ENCODE measurements around the gene FER1L5.
"Not testable (repeated sequence)": the region's sequence is repeated elsewhere in the genome, so short reads cannot be mapped to it uniquely, and the experiment has no call there.

Gene FER1L5

GRCh38 chr2:96663829-96664228, 21.3 kb downstream of the FER1L5 start:
- TF ChIP-seq CTCF (IDR thresholded peaks at IDR 0.05; ENCODE audit: low read length) (no peak), EZH2 (optimal IDR thresholded peaks at IDR 0.05; ENCODE audit: low read depth, low read length) (no peak), EZH2phosphoT487 (IDR thresholded peaks at IDR 0.05; ENCODE audit: low read length) (no peak)
- no peaks in the 10 kb centered on the region for H3K27me3 ChIP-seq (replicated peaks; ENCODE audit: insufficient read depth, low read length)
- no peak overlapping the region for H2AFZ ChIP-seq (ENCODE audit: low read length)
- no peaks in the 10 kb centered on the region for H3K9me2 ChIP-seq (replicated peaks; ENCODE audit: insufficient read depth, low read length)
- H3K4me1 ChIP-seq (ENCODE audit: low read length), result no peaks in the 10 kb centered on the region
- DNase-seq, result no peak
- H3K36me3 ChIP-seq (replicated peaks; ENCODE audit: insufficient read depth, low read length), result no peaks in the 10 kb centered on the region
- H3K27ac ChIP-seq (ENCODE audit: low read length), result no peak overlapping the region
- no peak overlapping the region for H3K9ac ChIP-seq (ENCODE audit: low read length)
- no peak overlapping the region for H3K4me2 ChIP-seq (ENCODE audit: low read depth, low read length)
- no peaks in the 10 kb centered on the region for H4K20me1 ChIP-seq (ENCODE audit: insufficient read depth, low read length)
- H3K79me2 ChIP-seq (ENCODE audit: low read length), result no peaks in the 10 kb centered on the region
- no peaks in the 10 kb centered on the region for H3F3A ChIP-seq (ENCODE audit: insufficient read depth, low read length)
- H3K4me3 ChIP-seq (ENCODE audit: low read length), result no peak overlapping the region
- no peaks in the 10 kb centered on the region for H3K9me3 ChIP-seq (replicated peaks; ENCODE audit: insufficient read depth, low read length)

- Histone ChIP-seq H2AFZ (ENCODE audit: low read length) (no peak overlapping the region), H3F3A (ENCODE audit: insufficient read depth, low read length) (no peaks in the 10 kb centered on the region), H3K9ac (ENCODE audit: low read length) (no peak overlapping the region), H3K4me2 (ENCODE audit: low read depth, low read length) (no peak overlapping the region), H3K27ac (ENCODE audit: low read length) (no peak overlapping the region), H3K36me3 (replicated peaks; ENCODE audit: insufficient read depth, low read length) (no peaks in the 10 kb centered on the region), H3K4me1 (ENCODE audit: low read length) (no peaks in the 10 kb centered on the region), H3K9me3 (replicated peaks; ENCODE audit: insufficient read depth, low read length) (no peaks in the 10 kb centered on the region), H3K27me3 (replicated peaks; ENCODE audit: insufficient read depth, low read length) (no peaks in the 10 kb centered on the region), H3K79me2 (ENCODE audit: low read length) (no peaks in the 10 kb centered on the region), H3K9me2 (replicated peaks; ENCODE audit: insufficient read depth, low read length) (no peaks in the 10 kb centered on the region), H3K4me3 (ENCODE audit: low read length) (no peak overlapping the region), H4K20me1 (ENCODE audit: insufficient read depth, low read length) (no peaks in the 10 kb centered on the region)
- no peak for DNase-seq
- TF ChIP-seq EZH2 (optimal IDR thresholded peaks at IDR 0.05; ENCODE audit: low read depth, low read length) (no peak), EZH2phosphoT487 (IDR thresholded peaks at IDR 0.05; ENCODE audit: low read length) (no peak), CTCF (IDR thresholded peaks at IDR 0.05; ENCODE audit: low read length) (no peak)
These were observed 21.9 kb downstream of the FER1L5 start for GRCh38 chr2:96664366-96664925.

- no peak overlapping the region for H3K4me2 ChIP-seq (ENCODE audit: low read depth, low read length)
- no peak overlapping the region for H3K9ac ChIP-seq (ENCODE audit: low read length)
- H2AFZ ChIP-seq (ENCODE audit: low read length), result no peak overlapping the region
- H3K36me3 ChIP-seq (replicated peaks; ENCODE audit: insufficient read depth, low read length), result no peaks in the 10 kb centered on the region
- no peak overlapping the region for H3K4me3 ChIP-seq (ENCODE audit: low read length)
- H4K20me1 ChIP-seq (ENCODE audit: insufficient read depth, low read length), result no peaks in the 10 kb centered on the region
- H3K27me3 ChIP-seq (replicated peaks; ENCODE audit: insufficient read depth, low read length), result no peaks in the 10 kb centered on the region
- no peaks in the 10 kb centered on the region for H3K9me2 ChIP-seq (replicated peaks; ENCODE audit: insufficient read depth, low read length)
- no peak for DNase-seq
- TF ChIP-seq CTCF (IDR thresholded peaks at IDR 0.05; ENCODE audit: low read length) (no peak), EZH2 (optimal IDR thresholded peaks at IDR 0.05; ENCODE audit: low read depth, low read length) (no peak), EZH2phosphoT487 (IDR thresholded peaks at IDR 0.05; ENCODE audit: low read length) (no peak)
- H3K4me1 ChIP-seq (ENCODE audit: low read length), result no peaks in the 10 kb centered on the region
- H3K27ac ChIP-seq (ENCODE audit: low read length), result no peak overlapping the region
- no peaks in the 10 kb centered on the region for H3K9me3 ChIP-seq (replicated peaks; ENCODE audit: insufficient read depth, low read length)
- no peaks in the 10 kb centered on the region for H3F3A ChIP-seq (ENCODE audit: insufficient read depth, low read length)
- no peaks in the 10 kb centered on the region for H3K79me2 ChIP-seq (ENCODE audit: low read length)
These were observed 22.6 kb downstream of the FER1L5 start for GRCh38 chr2:96665083-96665569.

- not testable (repeated sequence) for H3F3A ChIP-seq (ENCODE audit: insufficient read depth, low read length); DNase-seq; H3K9ac ChIP-seq (ENCODE audit: low read length); H2AFZ ChIP-seq (ENCODE audit: low read length); H3K4me2 ChIP-seq (ENCODE audit: low read depth, low read length); H3K27me3 ChIP-seq (replicated peaks; ENCODE audit: insufficient read depth, low read length); H3K79me2 ChIP-seq (ENCODE audit: low read length); H3K9me3 ChIP-seq (replicated peaks; ENCODE audit: insufficient read depth, low read length); H4K20me1 ChIP-seq (ENCODE audit: insufficient read depth, low read length); H3K4me3 ChIP-seq (ENCODE audit: low read length); H3K9me2 ChIP-seq (replicated peaks; ENCODE audit: insufficient read depth, low read length); H3K4me1 ChIP-seq (ENCODE audit: low read length); H3K36me3 ChIP-seq (replicated peaks; ENCODE audit: insufficient read depth, low read length); H3K27ac ChIP-seq (ENCODE audit: low read length)
These were observed 23.2 kb downstream of the FER1L5 start for GRCh38 chr2:96665717-96666116.
